K562 (cell line): ENCODE results near the gene COA3. TPM values are rescaled to one million over a fixed set of nuclear protein-coding genes. Genes with fewer than 3 reads are reported as not detected.
A peak's percentile ranks its signal among the peaks of the same experiment; 100 is the strongest.

Experiments used
- ASH1L ChIP-seq: fragments of 450-650 bp; IDR thresholded peaks from 2 replicates; pipeline ENCODE4 v1.6.1; 2018; ENCODE audit warnings: borderline replicate concordance, mild to moderate bottlenecking, low read depth; ENCODE audit not compliant: partially characterized antibody
- BHLHE40 ChIP-seq: IDR thresholded peaks from 2 replicates; pipeline ENCODE4 v1.6.1; 2011; ENCODE audit warnings: low read length, improper control_type of control experiment
- C11orf30 ChIP-seq: fragments of 450-650 bp; IDR thresholded peaks from 2 replicates; pipeline ENCODE4 v1.6.1; 2016; ENCODE audit warnings: low read depth, mild to moderate bottlenecking
- CREB1 ChIP-seq, 2 experiments: sonication (generic) in 1 of 2; formaldehyde crosslinking in 1 of 2; IDR thresholded peaks; 2 replicates each; pipeline versions ENCODE4 v1.6.1 to v1.8.0; 2012 to 2022; ENCODE audit warnings: inconsistent platforms in 1 of 2, mild to moderate bottlenecking in 1 of 2, missing genetic modification reagents in 1 of 2, moderate library complexity in 1 of 2
- ELF2 ChIP-seq: fragments of 250-450 bp; sonication (Bioruptor Pico); IDR thresholded peaks from 2 replicates; pipeline ENCODE4 v1.5.0; 2021; ENCODE audit warnings: mild to moderate bottlenecking
- FOXP4 ChIP-seq: sonication (generic); formaldehyde crosslinking; IDR thresholded peaks from 2 replicates; pipeline ENCODE4 v1.8.0; 2022; ENCODE audit warnings: mild to moderate bottlenecking, missing genetic modification reagents, borderline replicate concordance
- HCFC1 ChIP-seq: IDR thresholded peaks from 2 replicates; pipeline ENCODE4 v1.6.1; 2012; ENCODE audit warnings: low read depth, low read length, improper control_type of control experiment
- HNRNPL ChIP-seq: fragments of 200-400 bp; formaldehyde crosslinking; IDR thresholded peaks from 2 replicates; pipeline ENCODE4 v1.6.1; 2017; ENCODE audit warnings: low read depth, mild to moderate bottlenecking, low read length
- KLF13 ChIP-seq: fragments of 450-650 bp; IDR thresholded peaks from 2 replicates; pipeline ENCODE4 v1.6.1; 2016; ENCODE audit warnings: missing genetic modification characterization, low read depth, mild to moderate bottlenecking, missing compliant biosample characterization, moderate library complexity, borderline replicate concordance
- MAZ ChIP-seq, 2 experiments: fragments of 450-650 bp in 1 of 2; sonication (generic) in 1 of 2; formaldehyde crosslinking; IDR thresholded peaks in 1 of 2; conservative IDR thresholded peaks in 1 of 2; 2 replicates each; pipeline versions ENCODE4 v1.4.0 to v1.5.0; 2020; ENCODE audit warnings: mild to moderate bottlenecking in 1 of 2, missing genetic modification reagents in 1 of 2
- POLR2AphosphoS5 ChIP-seq: IDR thresholded peaks from 2 replicates; pipeline ENCODE4 v1.6.1; 2011; ENCODE audit warnings: mild to moderate bottlenecking, low read depth, low read length, moderate library complexity; ENCODE audit not compliant: control insufficient read depth, insufficient read depth
- RNF2 ChIP-seq: sonication (generic); IDR thresholded peaks from 2 replicates; pipeline ENCODE4 v1.6.1; 2016
- SMAD4 ChIP-seq: fragments of 250-450 bp; sonication (Bioruptor Pico); conservative IDR thresholded peaks from 2 replicates; pipeline ENCODE4 v1.8.0; 2021; ENCODE audit warnings: inconsistent platforms, mild to moderate bottlenecking, moderate library complexity
- SUPT5H ChIP-seq: fragments of 450-650 bp; IDR thresholded peaks from 2 replicates; pipeline ENCODE4 v1.6.1; 2016
- ZBTB2 ChIP-seq: fragments of 450-650 bp; IDR thresholded peaks from 2 replicates; pipeline ENCODE4 v1.6.1; 2016; ENCODE audit warnings: antibody characterized with exemption
- ZKSCAN1 ChIP-seq: fragments of 150-350 bp; IDR thresholded peaks from 2 replicates; pipeline ENCODE4 v1.6.1; 2016; ENCODE audit warnings: low read depth, low read length
- ZNF3 ChIP-seq: fragments of 250-450 bp; sonication (Bioruptor Pico); IDR thresholded peaks from 2 replicates; pipeline ENCODE4 v1.5.0; 2021; ENCODE audit warnings: mild to moderate bottlenecking, moderate library complexity
- polyA plus RNA-seq, 8 experiments: library from polyadenylated mRNA; depleted of rRNA in 4 of 8; stranded (reverse) in 5 of 8; unstranded in 3 of 8; fragments of >200 nt; fragmentation: Nextera tagmentation in 2 of 8; fragmentation: Illumina TruSeq in 1 of 8; extraction: Ambion mirVana in 2 of 8; extraction: Trizol in 1 of 8; gene quantifications; 2 replicates each; pipeline versions ENCODE4 v1.2.1 to v1.2.3, GENCODE V29; 2011 to 2014; ENCODE audit warnings: inconsistent platforms in 1 of 8, missing spikeins in 1 of 8
- total RNA-seq, 7 experiments: library from RNA; depleted of rRNA in 6 of 7; stranded (reverse); fragments of >200 nt in 6 of 7; fragmentation: Illumina TruSeq in 2 of 7; extraction: Trizol in 2 of 7; gene quantifications; 2 replicates each; pipeline versions ENCODE4 v1.2.1 to v1.2.3, GENCODE V29; 2011 to 2021; ENCODE audit warnings: low replicate concordance in 1 of 7
- TF ChIP-seq, protein P1 (sequence below): sonication (generic); formaldehyde crosslinking; IDR thresholded peaks from 2 replicates; pipeline ENCODE4 v1.8.1; 2023; ENCODE audit warnings: mild to moderate bottlenecking, missing genetic modification reagents
- TF ChIP-seq, protein P2 (sequence below): fragments of 250-450 bp; sonication (Bioruptor Pico); IDR thresholded peaks from 2 replicates; pipeline ENCODE4 v1.6.1; 2021; ENCODE audit warnings: mild to moderate bottlenecking

Gene COA3
- total and polyA plus RNA-seq, 9 of the 15 experiments (the other 6 are each of a cell fraction or from before 2014, with no cell fraction given) = 49.6 to 153 (median 61.4) TPM

- 0 out of 2 replicates have a peak, but pooled peaks have one; percentile 32 for TF ChIP-seq SMAD4 (CRISPR knock-in tag)
- peak; percentile 41; the same call in 1 of the 2 replicates for TF ChIP-seq ELF2
- peak; percentile 87 for TF ChIP-seq C11orf30
- no peak for TF ChIP-seq ASH1L
- 0 out of 2 replicates have a peak, but pooled peaks have one; percentile 61 for TF ChIP-seq HNRNPL
- TF ChIP-seq POLR2AphosphoS5 = peak; percentile 66; the same call in 1 of the 2 replicates
- TF ChIP-seq HCFC1 = peak; percentile 97
- TF ChIP-seq CREB1 (IDR thresholded peaks at IDR 0.05) = no peak
- TF ChIP-seq CREB1 (CRISPR knock-in tag; IDR thresholded peaks at IDR 0.05) = peak; percentile 54; the same call in 1 of the 2 replicates
- peak; percentile 48; the same call in 1 of the 2 replicates for TF ChIP-seq ZKSCAN1
- TF ChIP-seq BHLHE40 = no peak
- peak; percentile 79 for TF ChIP-seq ZBTB2
- TF ChIP-seq, protein P1, sequence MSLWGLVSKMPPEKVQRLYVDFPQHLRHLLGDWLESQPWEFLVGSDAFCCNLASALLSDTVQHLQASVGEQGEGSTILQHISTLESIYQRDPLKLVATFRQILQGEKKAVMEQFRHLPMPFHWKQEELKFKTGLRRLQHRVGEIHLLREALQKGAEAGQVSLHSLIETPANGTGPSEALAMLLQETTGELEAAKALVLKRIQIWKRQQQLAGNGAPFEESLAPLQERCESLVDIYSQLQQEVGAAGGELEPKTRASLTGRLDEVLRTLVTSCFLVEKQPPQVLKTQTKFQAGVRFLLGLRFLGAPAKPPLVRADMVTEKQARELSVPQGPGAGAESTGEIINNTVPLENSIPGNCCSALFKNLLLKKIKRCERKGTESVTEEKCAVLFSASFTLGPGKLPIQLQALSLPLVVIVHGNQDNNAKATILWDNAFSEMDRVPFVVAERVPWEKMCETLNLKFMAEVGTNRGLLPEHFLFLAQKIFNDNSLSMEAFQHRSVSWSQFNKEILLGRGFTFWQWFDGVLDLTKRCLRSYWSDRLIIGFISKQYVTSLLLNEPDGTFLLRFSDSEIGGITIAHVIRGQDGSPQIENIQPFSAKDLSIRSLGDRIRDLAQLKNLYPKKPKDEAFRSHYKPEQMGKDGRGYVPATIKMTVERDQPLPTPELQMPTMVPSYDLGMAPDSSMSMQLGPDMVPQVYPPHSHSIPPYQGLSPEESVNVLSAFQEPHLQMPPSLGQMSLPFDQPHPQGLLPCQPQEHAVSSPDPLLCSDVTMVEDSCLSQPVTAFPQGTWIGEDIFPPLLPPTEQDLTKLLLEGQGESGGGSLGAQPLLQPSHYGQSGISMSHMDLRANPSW (CRISPR knock-in tag) = peak; percentile 80; the same call in 1 of the 2 replicates
- peak; percentile 33 to 40; a peak in 1 of 4 replicates for TF ChIP-seq MAZ (CRISPR knock-in tag; conservative IDR thresholded peaks at IDR 0.05 in 1 of 2, IDR thresholded peaks at IDR 0.05 in 1 of 2)
- peak; percentile 76 for TF ChIP-seq SUPT5H
- TF ChIP-seq KLF13 (tag) = peak; percentile 21; the same call in 1 of the 2 replicates
- TF ChIP-seq ZNF3 = 0 out of 2 replicates have a peak, but pooled peaks have one; percentile 56
- peak; percentile 78 for TF ChIP-seq RNF2
- no peak for TF ChIP-seq FOXP4 (CRISPR knock-in tag)
- TF ChIP-seq, protein P2, sequence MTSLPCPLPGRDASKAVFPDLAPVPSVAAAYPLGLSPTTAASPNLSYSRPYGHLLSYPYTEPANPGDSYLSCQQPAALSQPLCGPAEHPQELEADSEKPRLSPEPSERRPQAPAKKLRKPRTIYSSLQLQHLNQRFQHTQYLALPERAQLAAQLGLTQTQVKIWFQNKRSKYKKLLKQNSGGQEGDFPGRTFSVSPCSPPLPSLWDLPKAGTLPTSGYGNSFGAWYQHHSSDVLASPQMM (CRISPR knock-in tag) = no peak
These were observed at the start of gene COA3, which contains the start of gene CNTD1 (continued) for GRCh38 chr17:42798383-42799380.
